NCI-H226 (cell line): ENCODE measurements around the gene PARPBP.
"Not testable (repeated sequence)": the region's sequence is repeated elsewhere in the genome, so short reads cannot be mapped to it uniquely, and the experiment has no call there.

ENCODE experiments used
- DNase-seq: peaks from one replicate; pipeline ENCODE4 v3.0.0-alpha.2; 2015

PARPBP gene

DNA sequence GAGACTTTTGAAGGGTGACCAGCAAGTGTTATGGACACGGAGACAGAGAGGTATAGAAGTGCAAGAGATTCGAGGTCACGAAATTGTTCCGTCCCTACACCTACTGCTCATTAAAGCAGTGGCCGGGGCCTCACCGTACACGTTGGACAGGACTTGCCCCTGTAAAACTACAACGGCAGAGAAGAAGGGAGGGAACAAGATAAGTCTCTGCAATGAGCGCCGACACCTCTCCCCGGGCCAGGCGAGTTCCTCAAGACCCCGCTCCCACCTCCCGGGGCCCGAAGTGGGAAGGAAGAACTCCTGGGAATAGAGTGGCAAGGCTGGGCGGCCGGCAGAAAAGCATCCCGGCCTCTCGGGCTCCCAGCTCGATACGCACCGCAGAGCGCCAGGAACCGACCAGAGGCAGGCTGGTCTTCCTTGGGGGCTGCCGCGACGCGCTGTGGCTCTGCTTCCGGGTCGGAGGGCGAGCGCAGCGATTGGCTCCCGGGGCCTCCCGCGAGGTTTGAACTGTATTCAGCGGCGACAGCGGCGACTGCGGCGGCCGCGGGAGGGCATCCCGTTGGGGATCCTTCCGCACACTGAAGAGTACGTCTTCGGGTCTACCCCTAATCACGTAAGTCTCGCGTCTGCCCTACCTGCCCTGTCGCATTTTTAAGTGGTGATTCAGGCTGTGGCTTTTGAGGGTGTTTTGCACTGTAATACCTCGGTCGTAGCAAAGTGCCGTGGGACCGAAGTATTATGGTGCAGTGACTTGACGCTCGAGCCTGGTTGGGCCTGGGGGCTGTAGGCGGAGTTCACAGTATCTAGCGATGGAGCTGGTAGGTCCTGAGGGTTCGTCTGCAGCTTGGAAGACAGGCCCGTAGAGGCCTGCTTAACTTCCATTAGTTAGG lies at the start of gene PARPBP, which contains the start of gene NUP37:
TSS of gene PARPBP (plus strand) at position 510 of the 890 bp plus-strand sequence. CDS start 3,706 bp downstream, outside the sequence.
TSS of gene NUP37 (minus strand) at position 441 of the 890 bp plus-strand sequence. CDS start 1,596 bp downstream, outside the sequence.
- peak; percentile 81 for DNase-seq

DNA sequence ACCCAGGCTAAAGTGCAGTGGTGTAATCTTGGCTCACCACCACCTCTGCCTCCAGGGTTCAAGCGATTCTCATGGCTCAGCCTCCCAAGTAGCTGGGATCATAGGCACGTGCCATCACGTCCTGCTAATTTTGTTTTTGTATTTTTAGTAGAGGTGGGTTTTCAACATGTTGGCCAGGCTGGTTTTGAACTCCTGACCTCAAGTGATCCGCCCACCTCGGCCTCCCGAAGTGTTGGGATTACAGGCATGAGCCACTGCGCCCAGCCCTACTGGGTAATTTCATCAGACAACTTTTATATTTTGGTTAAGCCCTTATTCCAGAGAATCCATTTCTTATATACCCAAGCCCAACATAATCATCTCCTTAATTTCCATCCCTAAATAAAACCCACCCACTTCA lies 47.9 kb upstream of the PARPBP start:
- not testable (repeated sequence) for DNase-seq

DNA sequence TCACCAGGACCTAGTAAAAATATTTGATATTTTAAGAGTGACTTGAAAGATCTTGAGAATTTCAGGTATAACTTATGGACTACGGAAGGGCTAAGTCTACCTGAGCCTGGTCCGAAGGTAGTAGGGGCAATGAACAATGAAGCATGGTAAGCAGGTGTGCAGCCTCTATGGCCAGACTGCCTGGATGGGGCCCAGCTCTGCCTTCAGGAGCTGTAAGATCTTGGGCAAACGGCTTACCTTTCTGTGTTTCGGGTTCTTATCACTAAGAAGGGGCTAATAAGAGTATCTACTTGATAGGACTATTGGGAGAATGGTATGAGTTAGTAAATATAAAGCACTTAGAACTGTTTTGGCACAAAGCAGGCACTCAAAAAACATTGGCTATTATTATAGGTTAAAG lies 39.1 kb upstream of the PARPBP start:
- DNase-seq: no peak

GRCh38 chr12:102089228-102089835 lies 30.7 kb upstream of the PARPBP start:
- DNase-seq: not testable (repeated sequence)

- DNase-seq: no peak
These were observed 26.7 kb upstream of the PARPBP start for GRCh38 chr12:102093319-102093718.

GRCh38 chr12:102095677-102096263 lies 24.2 kb upstream of the PARPBP start:
- peak; percentile 5 for DNase-seq

DNA sequence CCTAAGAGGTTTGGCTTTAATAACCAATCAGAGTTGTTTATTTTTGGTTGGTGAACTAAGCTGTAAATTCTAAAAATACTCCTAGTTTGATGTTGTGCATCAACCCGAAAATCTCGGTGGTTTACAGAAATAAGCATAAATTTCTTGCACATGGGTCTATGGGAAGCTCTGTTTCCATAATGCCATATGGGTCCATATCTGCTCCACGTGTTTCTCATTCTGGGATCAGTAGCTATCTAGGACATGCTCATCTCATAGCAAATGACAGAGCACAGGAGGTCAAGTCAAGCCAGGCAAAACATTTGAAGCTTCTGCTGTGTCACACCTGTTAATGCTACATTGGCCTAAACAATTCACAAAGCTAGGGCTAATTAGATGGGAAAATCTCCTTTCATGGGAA lies 23.1 kb upstream of the PARPBP start:
- DNase-seq: no peak

DNA sequence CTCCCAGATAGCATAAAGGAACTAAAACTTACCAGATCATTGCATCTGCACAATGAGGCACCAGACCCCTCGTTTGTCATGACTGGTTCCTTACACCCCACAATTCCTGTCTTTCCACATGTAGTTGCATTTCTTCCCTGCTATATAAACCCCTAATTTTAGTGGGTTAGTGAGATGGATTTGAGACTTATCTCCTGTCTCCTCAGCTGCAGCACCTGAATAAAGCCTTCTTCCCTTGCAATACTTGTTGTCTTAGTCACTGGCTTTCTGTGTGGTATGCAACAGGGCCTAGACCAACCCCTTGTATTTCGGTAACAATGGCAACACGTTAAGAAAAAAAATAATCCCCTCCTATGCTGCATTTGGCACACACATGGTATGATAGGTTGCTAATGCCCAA lies 13.1 kb upstream of the PARPBP start:
- no peak for DNase-seq

DNA sequence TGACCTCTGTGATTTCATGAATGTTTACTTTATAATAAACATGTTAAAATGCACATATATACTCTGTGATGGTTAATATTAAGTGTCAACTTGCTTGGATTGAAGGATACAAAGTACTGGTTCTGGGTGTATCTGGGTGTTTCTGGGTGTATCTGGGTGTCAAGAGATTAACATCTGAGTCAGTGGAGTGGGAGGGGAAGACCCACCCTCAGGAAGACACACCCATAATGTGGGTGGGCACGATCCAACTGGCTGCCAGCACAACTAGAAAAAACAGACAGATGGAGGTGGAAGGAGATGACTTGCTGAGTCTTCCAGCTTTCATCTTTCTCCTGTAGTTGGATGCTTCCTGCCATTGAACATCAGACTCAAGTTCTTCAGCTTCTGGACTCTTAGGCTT lies 12.0 kb upstream of the PARPBP start:
- peak; percentile 34 for DNase-seq

GRCh38 chr12:102110782-102111181 lies 9.2 kb upstream of the PARPBP start:
- no peak for DNase-seq

- DNase-seq: no peak
These were observed 5.8 kb upstream of the PARPBP start for GRCh38 chr12:102114212-102114611.

DNA sequence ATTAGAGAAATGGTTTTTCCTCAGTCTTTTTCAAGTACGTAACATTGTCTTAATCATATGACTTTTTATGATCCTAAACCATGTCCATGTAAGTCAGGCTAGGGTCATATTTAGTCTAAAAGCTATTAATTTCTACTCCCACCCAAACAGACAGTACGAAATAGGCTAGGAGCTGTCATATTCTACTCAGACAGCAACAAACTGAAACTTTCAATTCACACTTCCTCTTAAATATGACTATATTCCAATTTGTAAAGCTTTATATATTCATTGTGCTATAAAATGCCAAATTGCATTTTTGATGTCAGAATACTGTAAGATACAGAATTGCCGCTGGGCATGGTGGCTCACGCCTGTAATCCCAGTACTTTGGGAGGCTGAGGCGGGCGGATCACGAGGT lies 3.6 kb upstream of the PARPBP start:
- DNase-seq: no peak

DNA sequence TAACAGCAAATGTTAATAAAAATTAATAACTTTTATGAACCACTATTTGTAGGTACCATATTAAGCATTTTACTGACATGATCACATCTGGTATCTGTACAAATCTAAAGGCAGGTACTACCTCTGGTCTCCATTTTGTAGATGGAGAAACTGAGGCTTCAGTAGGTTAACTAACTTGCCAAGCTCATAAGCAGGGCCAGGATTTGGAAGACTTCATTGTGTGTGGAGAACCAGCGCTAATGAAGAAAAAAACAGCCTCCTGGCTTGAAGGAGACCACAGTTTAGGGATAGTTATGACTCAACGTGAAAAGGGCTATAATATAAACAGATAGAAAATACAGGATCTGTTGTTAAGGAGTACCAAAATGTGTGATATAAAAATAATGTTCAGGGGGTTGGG lies 1.1 kb upstream of the PARPBP start:
- no peak for DNase-seq

- DNase-seq: no peak
These were observed 536 bp downstream of the PARPBP start for GRCh38 chr12:102120564-102120873.

DNA sequence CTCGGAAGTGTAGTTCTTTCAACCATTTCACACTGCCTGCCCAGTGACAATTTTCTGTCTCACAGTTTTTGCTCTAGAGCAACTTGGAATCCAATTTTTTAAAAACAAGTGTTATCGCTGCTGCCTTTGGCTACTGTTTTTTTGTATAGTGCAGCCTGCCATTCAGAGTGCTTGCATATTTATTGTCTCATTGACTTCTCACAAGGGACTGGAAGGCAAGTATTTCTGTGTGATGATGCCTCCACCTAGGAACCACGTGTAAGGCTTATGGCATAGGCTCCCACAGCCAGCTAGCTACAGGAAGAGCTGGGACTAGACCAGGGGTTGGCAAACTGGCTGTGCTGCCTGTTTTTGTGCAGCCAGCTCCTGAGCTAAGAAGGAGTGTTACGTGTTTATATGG lies 903 bp downstream of the PARPBP start:
- DNase-seq: peak; percentile 4

GRCh38 chr12:102121328-102121727 lies 1.3 kb downstream of the PARPBP start:
- not testable (repeated sequence) for DNase-seq

GRCh38 chr12:102130720-102131119 lies 10.7 kb downstream of the PARPBP start:
- DNase-seq: not testable (repeated sequence)

- DNase-seq: not testable (repeated sequence)
These were observed 11.5 kb downstream of the PARPBP start for GRCh38 chr12:102131442-102131841.

- DNase-seq: not testable (repeated sequence)
These were observed 17.6 kb downstream of the PARPBP start for GRCh38 chr12:102137619-102138018.

- not testable (repeated sequence) for DNase-seq
These were observed 22.9 kb downstream of the PARPBP start for GRCh38 chr12:102142866-102143373.

GRCh38 chr12:102144221-102144620 lies 24.2 kb downstream of the PARPBP start:
- no peak for DNase-seq

- not testable (repeated sequence) for DNase-seq
These were observed 27.1 kb downstream of the PARPBP start for GRCh38 chr12:102147062-102147587.

DNA sequence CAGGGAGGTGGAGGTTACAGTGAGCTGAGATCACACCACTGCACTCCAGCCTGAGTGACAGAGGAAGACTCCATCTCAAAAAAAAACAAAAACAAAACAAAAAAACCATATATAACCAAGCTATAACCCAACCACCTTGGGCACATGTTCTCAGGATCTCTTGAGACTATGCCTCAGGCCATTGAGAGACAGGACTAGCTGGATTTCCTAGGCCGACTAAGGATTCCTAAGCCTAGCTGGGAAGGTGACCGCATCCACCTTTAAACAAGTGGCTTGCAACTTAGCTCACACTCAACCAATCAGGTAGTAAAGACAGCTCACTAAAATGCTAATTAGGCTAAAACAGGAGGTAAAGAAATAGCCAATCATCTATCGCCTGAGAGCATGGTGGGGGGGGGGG lies 35.2 kb downstream of the PARPBP start:
- not testable (repeated sequence) for DNase-seq
